ENCODE results near the gene IKBKG.
"Not testable (repeated sequence)": the region's sequence is repeated elsewhere in the genome, so short reads cannot be mapped to it uniquely, and the experiment has no call there.

IKBKG gene

DNA sequence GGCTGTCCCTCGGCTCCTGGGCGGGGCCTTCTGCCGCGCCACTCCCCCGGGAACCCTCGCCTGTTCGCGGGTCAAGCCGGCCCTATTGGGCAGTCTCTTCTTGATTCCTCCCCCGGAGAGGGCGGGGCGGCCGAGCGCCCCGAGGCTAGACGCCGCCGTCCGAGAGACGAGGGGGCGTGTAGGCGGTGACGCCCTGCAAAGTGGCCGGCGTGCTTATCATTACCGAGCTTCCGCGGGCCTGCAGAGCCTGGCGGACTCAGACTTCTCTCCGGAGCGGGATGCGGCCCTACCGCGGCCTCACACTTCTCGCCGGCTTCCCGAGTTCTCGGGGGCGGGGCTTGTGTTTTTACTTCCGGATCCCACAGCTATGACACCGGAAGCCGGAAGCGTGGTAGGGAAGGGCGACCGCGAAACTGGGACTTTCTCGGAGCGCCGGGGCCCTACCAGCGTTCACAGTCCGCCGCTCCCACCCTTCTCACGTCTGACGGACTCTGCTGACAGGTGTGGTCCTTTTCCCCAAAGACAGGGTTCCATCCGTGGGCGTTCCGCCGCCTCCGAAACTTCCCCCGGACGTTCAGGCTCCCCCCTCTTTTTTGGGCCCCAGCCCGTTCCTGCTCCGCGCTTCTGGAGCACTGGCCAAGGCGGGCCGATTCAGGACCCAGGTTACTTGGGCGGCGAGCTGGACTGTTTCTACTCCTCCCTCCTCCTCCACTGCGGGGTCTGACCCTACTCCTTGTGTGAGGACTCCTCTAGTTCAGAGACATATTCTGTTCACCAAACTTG is at the start of gene IKBKG:
IKBKG (plus strand) TSS at position 376 of the 783 bp plus-strand sequence. CDS start 4,383 bp downstream, outside the sequence.
- TF ChIP-seq CTCF (IDR thresholded peaks at IDR 0.05; ENCODE audit: low read depth, low read length, missing control alignments): no peak
- H3K4me3 ChIP-seq (replicated peaks; ENCODE audit: low read depth, low read length): peak within 1 kb of the TSS; percentile 81
- DNase-seq (ENCODE audit: extremely low read depth, low read depth): peak; percentile 48

GRCh38 chrX:154501423-154501822 is 46.0 kb upstream of the IKBKG start:
- H3K4me3 ChIP-seq (replicated peaks; ENCODE audit: low read depth, low read length); DNase-seq (ENCODE audit: extremely low read depth, low read depth): not testable (repeated sequence)

- no peak for DNase-seq (ENCODE audit: extremely low read depth, low read depth)
- H3K4me3 ChIP-seq (replicated peaks; ENCODE audit: low read depth, low read length): no peak overlapping the region
- no peak for TF ChIP-seq CTCF (IDR thresholded peaks at IDR 0.05; ENCODE audit: low read depth, low read length, missing control alignments)
These were observed 45.3 kb upstream of the IKBKG start for GRCh38 chrX:154502098-154502497.

GRCh38 chrX:154502989-154503388 is 44.4 kb upstream of the IKBKG start:
- DNase-seq (ENCODE audit: extremely low read depth, low read depth): no peak
- TF ChIP-seq CTCF (IDR thresholded peaks at IDR 0.05; ENCODE audit: low read depth, low read length, missing control alignments): no peak
- H3K4me3 ChIP-seq (replicated peaks; ENCODE audit: low read depth, low read length): no peak overlapping the region

- H3K4me3 ChIP-seq (replicated peaks; ENCODE audit: low read depth, low read length): no peak overlapping the region
- DNase-seq (ENCODE audit: extremely low read depth, low read depth): no peak
- no peak for TF ChIP-seq CTCF (IDR thresholded peaks at IDR 0.05; ENCODE audit: low read depth, low read length, missing control alignments)
These were observed 41.7 kb upstream of the IKBKG start for GRCh38 chrX:154505734-154506133.

DNA sequence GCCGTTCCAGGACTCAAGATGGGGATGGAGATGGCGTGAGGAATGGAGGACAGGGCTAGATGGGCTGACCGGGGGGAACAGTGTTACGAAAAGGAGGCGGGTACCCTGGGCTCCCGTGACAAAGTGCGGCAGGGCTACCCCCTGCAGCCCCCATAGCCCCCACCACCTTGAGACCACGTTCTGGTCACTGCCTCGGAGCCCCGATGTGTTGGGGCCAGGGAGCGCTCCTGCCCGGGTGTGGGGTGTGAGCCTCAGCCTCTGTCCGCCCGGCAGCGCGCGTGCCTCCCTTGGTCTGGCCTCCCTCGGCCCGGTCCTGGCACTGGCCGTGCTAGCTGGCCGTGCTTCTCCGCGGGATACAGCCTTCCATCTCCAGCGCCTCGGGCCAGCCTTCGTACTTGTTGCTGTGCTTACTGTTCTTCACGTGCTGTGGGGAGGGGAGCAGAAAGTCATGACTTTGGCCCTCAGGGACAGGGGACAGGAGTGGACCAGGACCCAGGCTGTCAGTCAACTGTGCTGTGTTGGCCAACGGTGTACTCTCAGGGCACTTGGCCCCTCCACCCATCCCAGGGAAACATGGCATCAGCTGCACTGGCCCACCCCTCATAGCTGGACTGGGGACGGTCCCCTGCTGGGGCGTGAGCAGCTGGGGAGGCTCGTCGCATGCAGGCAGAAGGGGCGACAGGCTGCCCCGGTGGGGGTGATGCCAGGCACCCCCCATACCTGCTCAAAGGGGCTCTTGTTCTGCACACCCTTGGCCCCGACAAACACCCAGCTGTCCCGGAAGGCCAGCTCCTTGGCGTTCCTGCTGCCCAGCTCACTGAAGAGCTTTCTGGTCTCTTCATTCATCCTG is 40.7 kb upstream of the IKBKG start:
- no peak for DNase-seq (ENCODE audit: extremely low read depth, low read depth)
- no peak for TF ChIP-seq CTCF (IDR thresholded peaks at IDR 0.05; ENCODE audit: low read depth, low read length, missing control alignments)
- no peak overlapping the region for H3K4me3 ChIP-seq (replicated peaks; ENCODE audit: low read depth, low read length)
